ENCODE results near the gene DNAAF1. TPM values are rescaled to one million over a fixed set of nuclear protein-coding genes. Genes with fewer than 3 reads are reported as not detected.

DNAAF1 gene
- polyA plus RNA-seq, 2 of the 4 experiments (the other 2 are of a cell fraction) = 0.13 to 0.14 TPM

DNA sequence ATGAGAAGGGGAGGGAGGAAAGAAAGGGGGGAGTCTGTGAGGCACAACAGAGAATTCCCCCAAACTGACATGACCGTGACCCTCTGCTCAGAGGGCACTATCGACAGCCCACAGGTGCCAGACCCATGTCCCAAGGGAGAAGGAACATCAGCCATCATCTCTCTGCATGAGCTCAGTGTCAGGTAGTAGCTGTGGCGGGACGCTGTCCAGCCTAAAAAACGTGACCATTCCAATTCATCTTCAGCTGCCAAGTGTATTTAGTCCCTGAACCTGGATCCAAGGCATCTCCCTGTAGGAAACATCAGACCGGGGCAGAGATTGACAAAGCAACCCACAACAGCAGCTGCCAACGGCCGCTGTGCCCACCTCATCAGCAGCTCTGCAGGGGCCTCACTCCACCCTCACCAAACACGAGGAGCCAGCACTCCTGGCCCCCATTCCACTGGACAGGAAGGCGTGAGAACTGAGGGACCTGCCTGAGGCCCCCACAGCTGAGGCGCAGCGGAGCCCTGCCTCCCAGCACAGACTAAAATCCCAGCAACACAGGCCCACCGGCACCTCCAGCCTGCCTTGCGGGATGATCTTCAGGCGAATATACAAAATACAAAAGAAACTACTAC is 33.1 kb downstream of the DNAAF1 start:
- POLR2A ChIA-PET = interaction anchor here (0.7 to 1.1 kb wide), 2 partner anchors 9 to 61 kb away, joined by 3 to 4 read pairs; partner anchors contain the start of gene TAF1C
- H3K4me2 ChIP-seq = peak overlapping the region; percentile 63; the same call in 2 of the 3 replicates
- ATAC-seq (no peak), FAIRE-seq (no peak), DNase-seq (ENCODE audit: low read depth in 1 of 2, low spot score in 1 of 2) (no peak)
- TF ChIP-seq, protein P1, sequence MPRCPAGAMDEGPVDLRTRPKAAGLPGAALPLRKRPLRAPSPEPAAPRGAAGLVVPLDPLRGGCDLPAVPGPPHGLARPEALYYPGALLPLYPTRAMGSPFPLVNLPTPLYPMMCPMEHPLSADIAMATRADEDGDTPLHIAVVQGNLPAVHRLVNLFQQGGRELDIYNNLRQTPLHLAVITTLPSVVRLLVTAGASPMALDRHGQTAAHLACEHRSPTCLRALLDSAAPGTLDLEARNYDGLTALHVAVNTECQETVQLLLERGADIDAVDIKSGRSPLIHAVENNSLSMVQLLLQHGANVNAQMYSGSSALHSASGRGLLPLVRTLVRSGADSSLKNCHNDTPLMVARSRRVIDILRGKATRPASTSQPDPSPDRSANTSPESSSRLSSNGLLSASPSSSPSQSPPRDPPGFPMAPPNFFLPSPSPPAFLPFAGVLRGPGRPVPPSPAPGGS (IDR thresholded peaks at IDR 0.05) = no peak
- TF ChIP-seq, protein P2, sequence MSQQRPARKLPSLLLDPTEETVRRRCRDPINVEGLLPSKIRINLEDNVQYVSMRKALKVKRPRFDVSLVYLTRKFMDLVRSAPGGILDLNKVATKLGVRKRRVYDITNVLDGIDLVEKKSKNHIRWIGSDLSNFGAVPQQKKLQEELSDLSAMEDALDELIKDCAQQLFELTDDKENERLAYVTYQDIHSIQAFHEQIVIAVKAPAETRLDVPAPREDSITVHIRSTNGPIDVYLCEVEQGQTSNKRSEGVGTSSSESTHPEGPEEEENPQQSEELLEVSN (IDR thresholded peaks at IDR 0.05; ENCODE audit: borderline replicate concordance, low read depth) = no peak
- no peak for TF ChIP-seq MAFK (IDR thresholded peaks at IDR 0.05; ENCODE audit: partially characterized antibody)
- TF ChIP-seq PBX3 (IDR thresholded peaks at IDR 0.05) = no peak
- TF ChIP-seq RARB (CRISPR knock-in tag; IDR thresholded peaks at IDR 0.05) = no peak
- no peak for TF ChIP-seq FOXS1 (CRISPR knock-in tag; IDR thresholded peaks at IDR 0.05)
- TF ChIP-seq HOXB13 (CRISPR knock-in tag; IDR thresholded peaks at IDR 0.05; ENCODE audit: low read depth) = no peak
- TF ChIP-seq CHD4 (IDR thresholded peaks at IDR 0.05; ENCODE audit: borderline replicate concordance) = no peak
- no peak for TF ChIP-seq POLR2AphosphoS2 (conservative IDR thresholded peaks at IDR 0.05; ENCODE audit: low read length)
- TF ChIP-seq JUN (IDR thresholded peaks at IDR 0.05) = no peak
- no peak for TF ChIP-seq CBX2 (IDR thresholded peaks at IDR 0.05; ENCODE audit: borderline replicate concordance, low read depth)
- no peak for TF ChIP-seq REST (IDR thresholded peaks at IDR 0.05)
- no peak for TF ChIP-seq FOSL2 (IDR thresholded peaks at IDR 0.05)
- no peak for TF ChIP-seq FOSL2 (CRISPR knock-in tag; IDR thresholded peaks at IDR 0.05)
- TF ChIP-seq ESRRA (IDR thresholded peaks at IDR 0.05; ENCODE audit: borderline replicate concordance, low read length) = no peak
- H3K27ac ChIP-seq = no peak overlapping the region
- CTCF ChIA-PET = interaction anchor here (0.9 to 11.7 kb wide), 8 partner anchors 9 to 306 kb away, joined by 3 to 92 read pairs (median 10); partner anchors contain the start of genes DNAAF1, HSDL1 and TAF1C
- WGBS (ENCODE audit: missing lambda C conversion rate) = 84% methylated on average over 15 of the region's 15 CpGs
- no peaks in the 10 kb centered on the region for H3K9me3 ChIP-seq
- peaks cover 29% of the 10 kb centered on the region for H3K4me1 ChIP-seq
- no peak overlapping the region for H3K4me3 ChIP-seq

GRCh38 chr16:84178892-84179611 is 33.9 kb downstream of the DNAAF1 start:
- Histone ChIP-seq H3K9me3 (no peaks in the 10 kb centered on the region), H3K27ac (no peak overlapping the region), H3K4me3 (no peak overlapping the region), H3K4me1 (peaks cover 29% of the 10 kb centered on the region), H3K4me2 (no peak overlapping the region)
- DNase-seq (ENCODE audit: low read depth in 1 of 2, low spot score in 1 of 2) (no peak), FAIRE-seq (no peak), ATAC-seq (no peak)
- CTCF ChIA-PET = interaction anchor here (0.9 to 11.7 kb wide), 12 partner anchors 8 to 305 kb away, joined by 3 to 92 read pairs (median 6); partner anchors contain the start of genes DNAAF1, HSDL1, MBTPS1 and TAF1C
- WGBS (ENCODE audit: missing lambda C conversion rate) = 88% methylated on average over 11 of the region's 28 CpGs
- TF ChIP-seq ZC3H11A (IDR thresholded peaks at IDR 0.05) = no peak
- no peak for TF ChIP-seq ELK1 (IDR thresholded peaks at IDR 0.05; ENCODE audit: low read depth, low read length)
- TF ChIP-seq, protein P3, sequence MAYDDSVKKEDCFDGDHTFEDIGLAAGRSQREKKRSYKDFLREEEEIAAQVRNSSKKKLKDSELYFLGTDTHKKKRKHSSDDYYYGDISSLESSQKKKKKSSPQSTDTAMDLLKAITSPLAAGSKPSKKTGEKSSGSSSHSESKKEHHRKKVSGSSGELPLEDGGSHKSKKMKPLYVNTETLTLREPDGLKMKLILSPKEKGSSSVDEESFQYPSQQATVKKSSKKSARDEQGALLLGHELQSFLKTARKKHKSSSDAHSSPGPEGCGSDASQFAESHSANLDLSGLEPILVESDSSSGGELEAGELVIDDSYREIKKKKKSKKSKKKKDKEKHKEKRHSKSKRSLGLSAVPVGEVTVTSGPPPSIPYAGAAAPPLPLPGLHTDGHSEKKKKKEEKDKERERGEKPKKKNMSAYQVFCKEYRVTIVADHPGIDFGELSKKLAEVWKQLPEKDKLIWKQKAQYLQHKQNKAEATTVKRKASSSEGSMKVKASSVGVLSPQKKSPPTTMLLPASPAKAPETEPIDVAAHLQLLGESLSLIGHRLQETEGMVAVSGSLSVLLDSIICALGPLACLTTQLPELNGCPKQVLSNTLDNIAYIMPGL (CRISPR knock-in tag; IDR thresholded peaks at IDR 0.05; ENCODE audit: borderline replicate concordance) = no peak
- no peak for TF ChIP-seq NR3C1 (IDR thresholded peaks at IDR 0.05)
- TF ChIP-seq ESRRA (IDR thresholded peaks at IDR 0.05; ENCODE audit: borderline replicate concordance, low read length) = no peak
- TF ChIP-seq PHF8 (IDR thresholded peaks at IDR 0.05; ENCODE audit: borderline replicate concordance, low read depth) = no peak
- TF ChIP-seq SMC3 (IDR thresholded peaks at IDR 0.05) = no peak
- TF ChIP-seq PBX3 (IDR thresholded peaks at IDR 0.05) = no peak
- TF ChIP-seq CHD2 (IDR thresholded peaks at IDR 0.05; ENCODE audit: low read length, partially characterized antibody) = no peak
- POLR2A ChIA-PET = interaction anchor here (0.7 to 1.1 kb wide), 2 partner anchors 8 to 62 kb away, joined by 3 to 4 read pairs; partner anchors contain the start of gene TAF1C

All from A549 (cell line).